OCI-LY3 (cell line): ENCODE data around the gene SAMD11.
A peak's percentile ranks its signal among the peaks of the same experiment; 100 is the strongest.

ENCODE experiments used
- H2AFZ ChIP-seq: fragments of 200-600, 300-600 bp; shearing (Covaris generic); 2 replicates; pipeline ENCODE4 v1.6.0; 2014; ENCODE audit warnings: antibody characterized with exemption, low read depth, low read length
- H3K27ac ChIP-seq: fragments of 200-600, 300-600 bp; sonication (generic); 2 replicates; pipeline ENCODE4 v1.5.1; 2014; ENCODE audit warnings: mild to moderate bottlenecking, low read length, moderate library complexity, mixed read lengths
- H3K27me3 ChIP-seq: fragments of 200-600, 300-600 bp; sonication (generic); 2 replicates; pipeline ENCODE4 v1.6.1; 2014; ENCODE audit warnings: low read depth, low read length, mixed read lengths
- H3K36me3 ChIP-seq: fragments of 200-600, 300-600 bp; sonication (generic); replicated peaks from 2 replicates; pipeline ENCODE3; 2014; ENCODE audit warnings: low read depth, low read length, mixed read lengths
- H3K4me1 ChIP-seq: fragments of 300-600, 200-600 bp; sonication (generic); 2 replicates; pipeline ENCODE4 v1.6.1; 2014; ENCODE audit warnings: low read length, mixed read lengths
- H3K4me2 ChIP-seq: fragments of 200-600, 300-600 bp; sonication (generic); 2 replicates; pipeline ENCODE4 v1.6.1; 2014; ENCODE audit warnings: low read length, mixed read lengths
- H3K4me3 ChIP-seq: fragments of 300-600, 200-600 bp; sonication (generic); 2 replicates; pipeline ENCODE4 v1.5.1; 2014; ENCODE audit warnings: antibody characterized with exemption, mild to moderate bottlenecking, low read length, moderate library complexity
- H3K79me2 ChIP-seq: fragments of 300-600, 200-600 bp; shearing (Covaris generic); 2 replicates; pipeline ENCODE4 v1.6.1; 2014; ENCODE audit warnings: mild to moderate bottlenecking, low read length, mixed read lengths
- H3K9ac ChIP-seq: fragments of 300-600, 200-600 bp; shearing (Covaris generic); 2 replicates; pipeline ENCODE4 v1.6.0; 2014; ENCODE audit warnings: mild to moderate bottlenecking, low read length, moderate library complexity
- H3K9me3 ChIP-seq: fragments of 200-600, 300-600 bp; shearing (Covaris generic); 2 replicates; pipeline ENCODE4 v1.6.1; 2014; ENCODE audit warnings: low read length, mixed read lengths; ENCODE audit not compliant: insufficient read depth
- H4K20me1 ChIP-seq: fragments of 200-600, 300-600 bp; sonication (generic); 2 replicates; pipeline ENCODE4 v1.6.1; 2016; ENCODE audit warnings: low read length, mixed read lengths; ENCODE audit not compliant: insufficient read depth
- CTCF ChIP-seq: fragments of 200-600, 300-600 bp; sonication (generic); IDR thresholded peaks from 2 replicates; pipeline ENCODE4 v1.5.1; 2014; ENCODE audit warnings: antibody characterized with exemption, low read length, low read depth
- EZH2phosphoT487 ChIP-seq: fragments of 200-600 bp; shearing (Covaris generic); IDR thresholded peaks from 2 replicates; pipeline ENCODE4 v1.6.1; 2018; ENCODE audit warnings: antibody characterized with exemption, mixed run types, low read depth

SAMD11 gene

GRCh38 chr1:992362-992761 is 68.6 kb downstream of the SAMD11 start:
- Histone ChIP-seq H3K4me3 (0 out of 2 replicates have a peak overlapping the region, but pooled peaks have one; percentile 27), H3K9me3 (no peaks in the 10 kb centered on the region), H3K27me3 (peaks cover 23% of the 10 kb centered on the region), H3K4me1 (peaks cover 18% of the 10 kb centered on the region), H4K20me1 (peaks cover 2% of the 10 kb centered on the region; the same call in 1 of the 2 replicates), H3K4me2 (peak overlapping the region; percentile 67), H3K79me2 (no peaks in the 10 kb centered on the region), H2AFZ (no peak overlapping the region), H3K36me3 (no peaks in the 10 kb centered on the region), H3K27ac (peak overlapping the region; percentile 48), H3K9ac (no peak overlapping the region)
- TF ChIP-seq CTCF (no peak), EZH2phosphoT487 (no peak)

GRCh38 chr1:993379-993995 is 69.8 kb downstream of the SAMD11 start:
- peaks cover 22% of the 10 kb centered on the region for H3K27me3 ChIP-seq
- peaks cover 18% of the 10 kb centered on the region for H3K4me1 ChIP-seq
- H3K79me2 ChIP-seq = no peaks in the 10 kb centered on the region
- H4K20me1 ChIP-seq = peaks cover 2% of the 10 kb centered on the region; the same call in 1 of the 2 replicates
- H2AFZ ChIP-seq = no peak overlapping the region
- TF ChIP-seq EZH2phosphoT487 (no peak), CTCF (no peak)
- H3K4me3 ChIP-seq = no peak overlapping the region
- no peak overlapping the region for H3K9ac ChIP-seq
- H3K36me3 ChIP-seq = no peaks in the 10 kb centered on the region
- H3K4me2 ChIP-seq = no peak overlapping the region
- H3K9me3 ChIP-seq = no peaks in the 10 kb centered on the region
- no peak overlapping the region for H3K27ac ChIP-seq
